Muscle of back (tissue), 10 donors: ENCODE results near the gene PLK2. TPM values are rescaled to one million over a fixed set of nuclear protein-coding genes. Genes with fewer than 3 reads are reported as not detected.

Experiments used
- polyA plus RNA-seq, 10 donors: library from polyadenylated mRNA; unstranded; fragments of 120-200 nt; gene quantifications; one replicate each; pipeline ENCODE4 v1.2.1, GENCODE V29; 2013; ENCODE audit not compliant: insufficient read length in 10 of 10

PLK2 gene
- polyA plus RNA-seq, 10 donors, result 73.4 to 129 (median 88.3) TPM

Other genes with a start within 250 kb of the PLK2 start
- gene GAPT, start 31.3 kb upstream of the PLK2 start, polyA plus RNA-seq, result 1 to 10 TPM in 1 of 10 donors, under 1 TPM in 9; 0.33 to 1.5 (median 0.62) TPM
- gene RAB3C, start 123.0 kb upstream of the PLK2 start, polyA plus RNA-seq, result under 1 TPM; 0.12 to 0.56 (median 0.25) TPM